Measurements from ENCODE around the gene FGF12. TPM values are rescaled to one million over a fixed set of nuclear protein-coding genes. Genes with fewer than 3 reads are reported as not detected.

FGF12 gene
- total RNA-seq, 2 experiments from 2014 or later: not detected

DNA sequence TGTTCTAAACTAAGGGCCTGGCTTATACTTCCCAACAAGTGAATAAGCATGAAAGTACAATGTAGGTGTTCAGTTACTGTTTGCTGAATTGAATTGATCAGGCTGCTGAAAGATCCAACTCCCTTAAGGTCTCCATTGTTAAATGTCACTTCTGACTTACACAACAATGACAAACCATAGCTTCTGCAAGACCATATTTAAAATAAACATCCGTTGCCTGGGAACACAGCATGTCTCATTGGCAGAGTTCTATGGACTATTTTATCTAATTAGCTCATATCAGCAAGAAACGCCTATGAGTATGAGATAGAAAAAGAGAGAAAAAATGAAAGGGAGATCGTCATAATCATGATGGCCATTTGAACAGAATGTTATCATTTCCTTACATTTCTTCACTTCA lies 605.4 kb downstream of the FGF12 start:
- ATAC-seq: no peak
- POLR2A ChIA-PET: no interaction called here

DNA sequence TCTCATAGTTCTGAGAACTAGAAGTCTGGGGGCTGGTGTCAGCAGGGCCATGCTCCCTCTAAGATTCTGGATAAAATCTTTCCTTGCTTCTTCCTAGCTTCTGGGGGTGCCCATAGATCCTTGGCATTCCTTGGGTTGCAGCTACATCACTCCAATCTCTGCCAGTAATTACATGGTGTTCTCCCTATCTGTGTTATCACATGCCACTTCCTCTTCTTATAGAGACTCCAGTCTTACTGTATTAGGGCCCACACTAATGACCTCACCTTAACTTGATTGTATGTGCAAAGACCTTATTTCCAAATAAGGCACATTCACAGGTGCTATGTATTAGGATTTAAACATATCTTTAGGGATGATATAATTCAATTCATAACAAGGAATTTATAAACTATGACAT lies 618.5 kb downstream of the FGF12 start:
- TF ChIP-seq, protein P1, sequence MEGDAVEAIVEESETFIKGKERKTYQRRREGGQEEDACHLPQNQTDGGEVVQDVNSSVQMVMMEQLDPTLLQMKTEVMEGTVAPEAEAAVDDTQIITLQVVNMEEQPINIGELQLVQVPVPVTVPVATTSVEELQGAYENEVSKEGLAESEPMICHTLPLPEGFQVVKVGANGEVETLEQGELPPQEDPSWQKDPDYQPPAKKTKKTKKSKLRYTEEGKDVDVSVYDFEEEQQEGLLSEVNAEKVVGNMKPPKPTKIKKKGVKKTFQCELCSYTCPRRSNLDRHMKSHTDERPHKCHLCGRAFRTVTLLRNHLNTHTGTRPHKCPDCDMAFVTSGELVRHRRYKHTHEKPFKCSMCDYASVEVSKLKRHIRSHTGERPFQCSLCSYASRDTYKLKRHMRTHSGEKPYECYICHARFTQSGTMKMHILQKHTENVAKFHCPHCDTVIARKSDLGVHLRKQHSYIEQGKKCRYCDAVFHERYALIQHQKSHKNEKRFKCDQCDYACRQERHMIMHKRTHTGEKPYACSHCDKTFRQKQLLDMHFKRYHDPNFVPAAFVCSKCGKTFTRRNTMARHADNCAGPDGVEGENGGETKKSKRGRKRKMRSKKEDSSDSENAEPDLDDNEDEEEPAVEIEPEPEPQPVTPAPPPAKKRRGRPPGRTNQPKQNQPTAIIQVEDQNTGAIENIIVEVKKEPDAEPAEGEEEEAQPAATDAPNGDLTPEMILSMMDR (IDR thresholded peaks at IDR 0.05): no peak
- intact Hi-C loops (cut with micrococcal nuclease): no loop called here
- Mint-ChIP-seq H3K36me3 (ENCODE audit: low read depth) (no peaks in the 10 kb centered on the region), H3K27me3 (no peaks in the 10 kb centered on the region), H3K4me3 (no peak overlapping the region), H3K4me1 (ENCODE audit: low read depth) (no peaks in the 10 kb centered on the region), H3K27ac (no peak overlapping the region), H3K9me3 (peaks cover 1% of the 10 kb centered on the region)
- POLR2A ChIA-PET: no interaction called here
- DNase-seq (no peak), ATAC-seq (no peak)
- CTCF ChIA-PET: no interaction called here

More for the DNA sequence above, 605.4 kb downstream of the FGF12 start:
- TF ChIP-seq, protein P1 (IDR thresholded peaks at IDR 0.05): no peak
- H3K27ac Mint-ChIP-seq: no peak overlapping the region
- H3K9me3 Mint-ChIP-seq: peaks cover 2% of the 10 kb centered on the region
- CTCF ChIA-PET: no interaction called here
- H3K4me1 Mint-ChIP-seq (ENCODE audit: low read depth): no peaks in the 10 kb centered on the region
- no peak overlapping the region for H3K4me3 Mint-ChIP-seq
- DNase-seq: no peak
- no peaks in the 10 kb centered on the region for H3K27me3 Mint-ChIP-seq
- no peaks in the 10 kb centered on the region for H3K36me3 Mint-ChIP-seq (ENCODE audit: low read depth)
- intact Hi-C loops (cut with micrococcal nuclease): no loop called here

GRCh38 chr3:192106543-192106942 lies 620.8 kb downstream of the FGF12 start:
- intact Hi-C loops (cut with micrococcal nuclease): no loop called here
- no peaks in the 10 kb centered on the region for H3K36me3 Mint-ChIP-seq (ENCODE audit: low read depth)
- no peak overlapping the region for H3K4me3 Mint-ChIP-seq
- POLR2A ChIA-PET: no interaction called here
- ATAC-seq (no peak), DNase-seq (no peak)
- TF ChIP-seq, protein P1 (IDR thresholded peaks at IDR 0.05): no peak
- CTCF ChIA-PET: no interaction called here
- H3K27me3 Mint-ChIP-seq: no peaks in the 10 kb centered on the region
- H3K9me3 Mint-ChIP-seq: peaks cover 1% of the 10 kb centered on the region
- no peak overlapping the region for H3K27ac Mint-ChIP-seq
- no peaks in the 10 kb centered on the region for H3K4me1 Mint-ChIP-seq (ENCODE audit: low read depth)

GRCh38 chr3:192092388-192093005 lies 634.8 kb downstream of the FGF12 start:
- TF ChIP-seq, protein P1 (IDR thresholded peaks at IDR 0.05): no peak
- no peaks in the 10 kb centered on the region for H3K9me3 Mint-ChIP-seq
- CTCF ChIA-PET: no interaction called here
- ATAC-seq (no peak), DNase-seq (no peak)
- POLR2A ChIA-PET: no interaction called here
- no peak overlapping the region for H3K27ac Mint-ChIP-seq
- H3K27me3 Mint-ChIP-seq: no peaks in the 10 kb centered on the region
- no peaks in the 10 kb centered on the region for H3K4me1 Mint-ChIP-seq (ENCODE audit: low read depth)
- intact Hi-C loops (cut with micrococcal nuclease): no loop called here
- H3K36me3 Mint-ChIP-seq (ENCODE audit: low read depth): no peaks in the 10 kb centered on the region
- no peak overlapping the region for H3K4me3 Mint-ChIP-seq

- H3K9me3 Mint-ChIP-seq: no peaks in the 10 kb centered on the region
- H3K27me3 Mint-ChIP-seq: no peaks in the 10 kb centered on the region
- DNase-seq: no peak
- TF ChIP-seq, protein P1 (IDR thresholded peaks at IDR 0.05): no peak
- H3K27ac Mint-ChIP-seq: no peak overlapping the region
- no peak for ATAC-seq
- no peaks in the 10 kb centered on the region for H3K36me3 Mint-ChIP-seq (ENCODE audit: low read depth)
- intact Hi-C loops (cut with micrococcal nuclease): no loop called here
- no peaks in the 10 kb centered on the region for H3K4me1 Mint-ChIP-seq (ENCODE audit: low read depth)
- no peak overlapping the region for H3K4me3 Mint-ChIP-seq
- CTCF ChIA-PET: no interaction called here
- POLR2A ChIA-PET: no interaction called here
These were observed 635.5 kb downstream of the FGF12 start for GRCh38 chr3:192091831-192092230.

Measured in activated CD8-positive, alpha-beta T cell treated with anti-CD3 and anti-CD28 coated beads for 36 hours (primary cell).